ENCODE measurements around the gene OFD1.

The OFD1 gene

DNA sequence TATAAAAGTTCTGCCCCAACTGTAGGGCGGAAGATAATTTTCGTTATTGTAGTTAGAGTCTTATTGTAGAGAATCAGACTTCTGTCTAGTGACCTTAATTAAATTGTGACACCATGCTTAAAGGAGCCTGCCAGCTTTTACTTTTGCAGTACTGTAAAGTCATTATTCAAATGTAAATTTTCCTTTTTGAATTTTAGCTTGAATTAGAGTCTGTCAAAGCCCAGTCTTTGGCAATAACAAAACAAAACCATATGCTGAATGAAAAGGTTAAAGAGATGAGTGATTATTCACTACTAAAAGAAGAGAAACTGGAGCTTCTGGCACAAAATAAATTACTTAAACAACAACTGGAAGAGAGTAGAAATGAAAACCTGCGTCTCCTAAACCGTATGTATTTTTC is 21.8 kb downstream of the OFD1 start:
- FAIRE-seq (no peak), DNase-seq (ENCODE audit: insufficient read length) (no peak)
- no peak for TF ChIP-seq POLR2AphosphoS5 (IDR thresholded peaks at IDR 0.05; ENCODE audit: low read depth, low read length)
- TF ChIP-seq POLR2A (IDR thresholded peaks at IDR 0.05; ENCODE audit: low read depth, low read length): no peak
- no peak for TF ChIP-seq TAF1 (IDR thresholded peaks at IDR 0.05; ENCODE audit: borderline replicate concordance, low read depth, low read length)

DNA sequence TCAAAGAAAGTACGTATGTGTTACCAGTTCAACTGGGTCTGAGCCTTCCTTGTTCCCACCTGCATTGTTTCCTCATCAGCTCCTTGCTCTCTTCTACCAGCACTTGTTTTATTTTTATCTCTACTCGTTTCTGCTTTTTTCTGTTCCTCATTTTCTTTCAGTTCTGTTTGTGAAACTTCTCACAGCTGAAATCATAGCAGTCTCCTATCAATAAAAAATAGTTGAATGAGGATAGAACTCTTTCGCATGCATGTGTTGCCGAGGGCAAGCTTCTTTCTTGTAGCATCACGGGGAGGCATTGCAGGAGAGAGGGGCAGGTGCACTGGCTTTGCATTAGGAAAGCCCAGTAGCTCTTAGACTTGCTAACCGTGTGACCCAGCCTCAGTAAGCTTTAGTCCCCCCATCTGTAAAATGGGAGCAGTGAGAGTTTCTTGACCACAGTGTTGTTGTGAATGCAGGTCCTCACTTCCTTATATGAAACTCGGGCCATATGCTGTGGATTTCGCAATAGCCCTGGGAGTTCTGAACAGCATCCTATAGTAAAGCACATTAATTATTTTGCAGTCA is 24.7 kb downstream of the OFD1 start:
- DNase-seq (ENCODE audit: insufficient read length): no peak
- TF ChIP-seq TAF1 (IDR thresholded peaks at IDR 0.05; ENCODE audit: borderline replicate concordance, low read depth, low read length): no peak
- no peak for TF ChIP-seq POLR2AphosphoS5 (IDR thresholded peaks at IDR 0.05; ENCODE audit: low read depth, low read length)
- no peak for TF ChIP-seq POLR2A (IDR thresholded peaks at IDR 0.05; ENCODE audit: low read depth, low read length)
- peak; percentile 90 for FAIRE-seq

DNA sequence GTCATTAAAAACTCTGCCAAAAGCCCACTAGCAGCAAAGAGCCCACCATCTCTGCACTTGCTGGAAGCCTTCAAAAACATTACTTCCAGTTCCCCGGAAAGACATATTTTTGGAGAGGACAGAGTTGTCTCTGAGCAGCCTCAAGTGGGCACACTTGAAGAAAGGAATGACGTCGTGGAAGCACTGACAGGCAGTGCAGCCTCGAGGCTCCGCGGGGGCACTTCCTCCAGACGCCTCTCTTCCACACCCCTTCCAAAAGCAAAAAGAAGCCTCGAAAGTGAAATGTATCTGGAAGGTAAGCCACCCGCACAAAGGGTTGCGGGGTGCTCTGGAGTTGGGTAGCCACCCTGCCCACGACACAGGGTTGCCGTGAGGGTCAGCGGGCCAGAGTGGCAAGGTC is 25.9 kb downstream of the OFD1 start:
- no peak for FAIRE-seq
- TF ChIP-seq POLR2A (IDR thresholded peaks at IDR 0.05; ENCODE audit: low read depth, low read length) (no peak), TAF1 (IDR thresholded peaks at IDR 0.05; ENCODE audit: borderline replicate concordance, low read depth, low read length) (no peak), POLR2AphosphoS5 (IDR thresholded peaks at IDR 0.05; ENCODE audit: low read depth, low read length) (no peak)
- no peak for DNase-seq (ENCODE audit: insufficient read length)

DNA sequence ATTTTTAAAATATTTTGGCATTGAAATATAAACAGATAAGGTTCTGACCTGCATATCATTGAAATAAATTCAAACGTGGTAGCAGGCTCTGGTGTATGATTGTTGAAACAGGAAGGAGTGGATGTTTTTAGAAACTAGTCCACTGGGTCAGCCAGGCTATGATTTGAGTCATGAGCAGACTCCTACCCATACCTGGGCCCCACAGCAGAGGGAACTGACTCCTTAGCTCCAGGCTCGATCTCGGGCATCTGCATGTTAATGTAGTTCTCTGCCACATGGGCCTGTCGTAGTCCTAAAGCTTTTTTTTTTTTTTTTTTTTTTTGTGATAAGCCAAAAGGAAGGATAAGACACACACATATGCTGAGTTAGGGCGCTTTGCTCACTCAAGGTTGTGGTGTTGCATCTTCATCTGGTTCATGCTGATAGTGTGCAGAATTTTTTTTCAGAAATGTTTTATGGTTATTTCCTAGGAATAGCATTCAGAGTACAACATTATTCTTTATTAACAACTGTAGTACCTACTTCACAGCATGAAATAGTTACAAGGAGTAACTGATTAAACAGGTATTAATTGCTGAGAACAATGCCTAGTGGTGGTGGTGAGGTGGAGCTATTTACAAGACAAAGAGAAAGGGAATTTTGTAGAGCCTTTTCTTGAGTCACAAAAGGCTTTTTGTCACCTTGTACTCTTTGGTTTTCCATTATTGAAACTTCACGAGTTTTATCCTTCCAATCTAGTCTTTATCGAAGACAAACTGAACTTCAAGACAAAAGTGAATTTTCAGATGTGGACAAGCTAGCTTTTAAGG is 27.3 kb downstream of the OFD1 start:
- no peak for DNase-seq (ENCODE audit: insufficient read length)
- peak; percentile 81 for FAIRE-seq

DNA sequence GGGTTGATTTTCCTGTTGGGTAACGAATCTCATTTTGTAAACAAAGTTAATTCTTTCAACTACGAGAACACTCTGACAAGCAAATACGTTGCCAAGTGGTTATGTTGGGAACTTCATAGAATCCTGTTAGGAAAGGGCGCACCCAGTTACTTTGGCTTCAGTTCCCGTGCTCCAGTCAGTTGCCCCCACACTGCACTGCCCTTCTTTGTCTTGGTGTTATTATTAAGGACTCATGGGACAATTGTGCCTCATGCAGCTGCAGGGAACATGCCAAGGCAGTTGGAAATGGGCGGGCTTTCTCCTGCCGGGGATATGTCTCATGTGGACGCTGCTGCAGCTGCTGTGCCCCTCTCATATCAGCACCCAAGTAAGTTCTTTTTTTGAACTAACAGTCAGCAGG is 28.9 kb downstream of the OFD1 start:
- FAIRE-seq (no peak), DNase-seq (ENCODE audit: insufficient read length) (no peak)
- TF ChIP-seq POLR2A (IDR thresholded peaks at IDR 0.05; ENCODE audit: low read depth, low read length) (no peak), TAF1 (IDR thresholded peaks at IDR 0.05; ENCODE audit: borderline replicate concordance, low read depth, low read length) (no peak), POLR2AphosphoS5 (IDR thresholded peaks at IDR 0.05; ENCODE audit: low read depth, low read length) (no peak)

More for the DNA sequence above, 27.3 kb downstream of the OFD1 start:
- TF ChIP-seq POLR2AphosphoS5 (IDR thresholded peaks at IDR 0.05; ENCODE audit: low read depth, low read length): no peak
- no peak for TF ChIP-seq POLR2A (IDR thresholded peaks at IDR 0.05; ENCODE audit: low read depth, low read length)
- no peak for TF ChIP-seq TAF1 (IDR thresholded peaks at IDR 0.05; ENCODE audit: borderline replicate concordance, low read depth, low read length)

DNA sequence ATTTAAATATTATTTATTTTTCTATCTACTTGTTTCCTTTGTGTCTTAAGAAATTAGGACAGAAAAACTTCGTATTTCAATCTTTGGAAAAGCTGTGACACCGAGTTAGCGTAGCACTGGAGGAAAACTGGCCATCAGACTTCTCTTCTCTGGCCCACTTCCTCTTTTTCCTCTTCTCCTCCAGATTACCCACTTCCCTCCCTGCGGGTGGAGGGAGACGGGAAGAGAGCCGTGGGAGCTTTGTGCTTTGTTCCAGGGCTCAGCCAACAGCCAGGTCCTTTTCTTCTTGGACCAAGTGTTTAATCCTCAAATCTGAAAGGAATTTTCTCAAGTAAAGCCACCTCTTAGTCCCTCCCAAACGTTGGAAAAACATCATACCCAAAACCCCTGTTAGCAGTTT is 29.7 kb downstream of the OFD1 start:
- FAIRE-seq: no peak
- no peak for TF ChIP-seq POLR2A (IDR thresholded peaks at IDR 0.05; ENCODE audit: low read depth, low read length)
- no peak for TF ChIP-seq POLR2AphosphoS5 (IDR thresholded peaks at IDR 0.05; ENCODE audit: low read depth, low read length)
- TF ChIP-seq TAF1 (IDR thresholded peaks at IDR 0.05; ENCODE audit: borderline replicate concordance, low read depth, low read length): no peak

DNA sequence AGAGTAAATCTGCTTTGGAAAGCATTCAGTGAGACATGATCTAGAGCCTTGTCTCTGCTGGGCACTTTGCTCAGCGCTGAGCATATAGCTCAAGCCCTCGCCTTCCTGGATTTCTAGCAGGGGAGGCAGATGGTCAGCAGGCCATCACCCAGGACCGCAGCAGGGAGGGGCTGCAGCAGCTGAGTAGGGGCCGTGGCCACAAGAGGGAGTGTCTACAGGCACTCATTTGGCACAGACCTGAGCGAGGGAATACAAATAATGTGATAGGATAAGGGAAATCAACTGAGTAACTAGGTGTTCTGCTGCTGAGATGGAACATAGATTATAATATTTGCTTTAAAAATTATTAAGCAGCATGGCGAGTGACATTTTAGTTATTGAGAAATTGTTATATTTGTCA is 30.2 kb downstream of the OFD1 start:
- FAIRE-seq (no peak), DNase-seq (ENCODE audit: insufficient read length) (no peak)
- TF ChIP-seq POLR2A (IDR thresholded peaks at IDR 0.05; ENCODE audit: low read depth, low read length) (no peak), POLR2AphosphoS5 (IDR thresholded peaks at IDR 0.05; ENCODE audit: low read depth, low read length) (no peak), TAF1 (IDR thresholded peaks at IDR 0.05; ENCODE audit: borderline replicate concordance, low read depth, low read length) (no peak)

More for the DNA sequence above, 29.7 kb downstream of the OFD1 start:
- DNase-seq (ENCODE audit: insufficient read length): no peak

DNA sequence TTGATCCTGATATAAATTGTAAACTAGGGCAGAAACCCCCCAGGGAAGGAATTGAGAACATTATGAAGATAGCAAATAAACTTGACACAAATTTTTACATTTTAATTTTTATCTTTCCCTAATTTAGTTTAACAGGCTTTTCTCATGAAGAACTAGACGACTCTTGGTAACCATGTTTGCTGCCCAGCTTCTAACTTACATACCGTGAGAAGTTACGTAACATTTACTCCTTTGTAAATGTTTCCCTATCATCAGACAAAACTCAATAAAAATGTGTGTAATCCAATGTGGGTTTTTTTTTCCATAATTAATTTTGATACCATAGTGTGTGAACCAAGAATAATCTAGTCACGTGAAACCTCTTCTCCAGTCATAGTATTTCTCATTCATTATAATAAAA is 34.4 kb downstream of the OFD1 start:
- FAIRE-seq: no peak
- no peak for TF ChIP-seq POLR2AphosphoS5 (IDR thresholded peaks at IDR 0.05; ENCODE audit: low read depth, low read length)
- TF ChIP-seq TAF1 (IDR thresholded peaks at IDR 0.05; ENCODE audit: borderline replicate concordance, low read depth, low read length): no peak
- TF ChIP-seq POLR2A (IDR thresholded peaks at IDR 0.05; ENCODE audit: low read depth, low read length): no peak
- no peak for DNase-seq (ENCODE audit: insufficient read length)

DNA sequence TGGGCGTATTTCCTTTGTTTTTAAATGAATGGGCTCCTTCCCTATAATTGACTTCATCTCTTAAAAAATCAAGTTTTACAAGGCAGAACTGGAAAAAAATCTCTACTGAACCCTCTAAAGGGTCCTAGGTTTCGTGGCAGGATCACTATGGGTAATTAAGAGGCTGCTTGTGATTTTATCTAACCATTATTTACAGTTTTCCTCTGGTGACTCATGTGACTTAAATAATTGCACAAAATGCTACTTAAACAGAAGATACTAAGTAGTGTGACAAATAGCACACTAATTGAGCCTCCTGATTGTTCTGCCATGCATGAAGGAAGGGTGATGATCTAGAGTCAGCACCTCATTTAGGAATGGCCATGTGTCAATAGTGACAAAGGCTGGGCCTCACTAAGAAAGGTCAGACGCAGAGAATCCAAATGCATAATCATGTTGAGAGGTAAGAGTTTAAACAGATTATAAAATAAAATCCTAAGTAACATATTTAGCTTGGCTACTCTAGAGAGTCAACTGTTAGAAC is 35.5 kb downstream of the OFD1 start:
- DNase-seq (ENCODE audit: insufficient read length): no peak
- FAIRE-seq: peak; percentile 46
- TF ChIP-seq POLR2A (IDR thresholded peaks at IDR 0.05; ENCODE audit: low read depth, low read length): no peak
- TF ChIP-seq POLR2AphosphoS5 (IDR thresholded peaks at IDR 0.05; ENCODE audit: low read depth, low read length): no peak
- no peak for TF ChIP-seq TAF1 (IDR thresholded peaks at IDR 0.05; ENCODE audit: borderline replicate concordance, low read depth, low read length)

DNA sequence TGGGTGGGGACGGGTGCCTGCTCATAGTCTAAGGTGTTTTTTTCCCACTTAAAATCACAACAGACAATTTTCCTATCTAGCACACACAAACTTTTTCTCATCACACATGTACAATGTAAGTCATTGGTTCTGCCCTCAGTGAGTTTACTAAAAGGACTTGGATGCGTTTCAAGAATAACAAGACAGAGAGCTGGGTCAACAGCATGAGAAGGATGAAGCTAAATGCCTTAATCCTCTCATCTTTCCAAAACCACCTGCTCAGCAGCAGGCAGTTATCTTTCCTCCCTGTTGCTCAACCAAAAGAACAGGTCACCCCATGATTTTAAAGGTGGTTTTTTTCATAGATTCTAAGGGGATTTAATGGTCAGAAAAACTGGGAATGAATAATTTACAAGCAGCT is 40.1 kb downstream of the OFD1 start:
- DNase-seq (ENCODE audit: insufficient read length): no peak
- TF ChIP-seq POLR2AphosphoS5 (IDR thresholded peaks at IDR 0.05; ENCODE audit: low read depth, low read length) (no peak), POLR2A (IDR thresholded peaks at IDR 0.05; ENCODE audit: low read depth, low read length) (no peak), TAF1 (IDR thresholded peaks at IDR 0.05; ENCODE audit: borderline replicate concordance, low read depth, low read length) (no peak)
- peak; percentile 24 for FAIRE-seq

DNA sequence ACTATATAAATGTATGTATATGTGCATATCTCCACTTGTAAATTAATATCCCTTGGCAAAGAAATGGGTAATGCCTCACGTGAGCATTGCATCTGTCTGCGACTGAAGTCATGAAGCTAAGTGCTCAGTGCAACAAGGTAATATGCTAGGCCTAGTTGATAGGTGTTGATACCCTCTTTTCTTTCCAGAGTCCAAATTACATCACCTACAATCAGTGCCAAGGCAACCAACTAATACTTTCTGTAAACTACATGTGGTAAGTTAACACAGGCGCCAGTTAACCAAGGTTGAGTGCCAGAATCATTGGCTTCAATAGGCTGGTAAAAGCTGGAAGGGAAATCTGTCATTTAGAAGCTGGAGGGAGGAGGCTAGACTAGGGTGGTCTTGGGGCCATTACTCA is 41.3 kb downstream of the OFD1 start:
- FAIRE-seq: no peak
- DNase-seq (ENCODE audit: insufficient read length): no peak

DNA sequence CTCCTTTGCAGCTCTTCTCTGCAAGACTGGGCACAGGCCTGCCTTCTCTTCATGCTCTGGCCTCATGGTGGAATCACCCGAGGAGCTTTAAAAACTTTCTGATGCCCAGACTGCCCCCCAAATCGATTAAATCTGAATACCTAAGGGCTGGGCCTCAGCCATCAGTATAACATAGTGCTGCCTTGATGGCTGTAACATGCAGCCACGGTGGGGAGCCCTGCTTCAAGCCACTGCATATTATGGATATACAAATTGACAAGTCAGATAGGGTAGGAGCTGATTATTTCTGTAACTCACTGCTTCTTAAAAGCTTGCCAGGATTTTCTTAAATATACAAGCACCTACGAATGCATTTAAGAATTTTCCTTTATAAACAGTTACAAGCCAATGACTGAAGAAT is 41.8 kb downstream of the OFD1 start:
- FAIRE-seq (peak; percentile 17), DNase-seq (ENCODE audit: insufficient read length) (no peak)
- no peak for TF ChIP-seq POLR2A (IDR thresholded peaks at IDR 0.05; ENCODE audit: low read depth, low read length)
- TF ChIP-seq POLR2AphosphoS5 (IDR thresholded peaks at IDR 0.05; ENCODE audit: low read depth, low read length): no peak
- TF ChIP-seq TAF1 (IDR thresholded peaks at IDR 0.05; ENCODE audit: borderline replicate concordance, low read depth, low read length): no peak

More for the DNA sequence above, 41.3 kb downstream of the OFD1 start:
- TF ChIP-seq TAF1 (IDR thresholded peaks at IDR 0.05; ENCODE audit: borderline replicate concordance, low read depth, low read length) (no peak), POLR2A (IDR thresholded peaks at IDR 0.05; ENCODE audit: low read depth, low read length) (no peak), POLR2AphosphoS5 (IDR thresholded peaks at IDR 0.05; ENCODE audit: low read depth, low read length) (no peak)

Measured in GM12892 (cell line).